DND-41 (cell line): ENCODE measurements around the gene CD3E.

Experiments used
- CTCF ChIP-seq: IDR thresholded peaks from 2 replicates; pipeline ENCODE4 v1.5.1; 2012; ENCODE audit warnings: borderline replicate concordance, low read length, moderate library complexity, mild to moderate bottlenecking; ENCODE audit not compliant: poor library complexity, severe bottlenecking; ENCODE audit errors: extremely low read depth
- EZH2 ChIP-seq: IDR thresholded peaks from 3 replicates; pipeline ENCODE4 v1.6.1; 2012; ENCODE audit warnings: borderline replicate concordance, low read depth, mild to moderate bottlenecking, moderate library complexity, low read length, inconsistent platforms; ENCODE audit not compliant: severe bottlenecking

- no peak for TF ChIP-seq EZH2
- TF ChIP-seq CTCF, result no peak
Measured at GRCh38 chr11:118274186-118274585, 30.3 kb upstream of the CD3E start.
